Endodermal cell (in vitro differentiated cells): ENCODE data around the gene ERCC6. TPM values are rescaled to one million over a fixed set of nuclear protein-coding genes. Genes with fewer than 3 reads are reported as not detected.

Source experiments
- DNase-seq: peaks from one replicate; pipeline ENCODE4 v3.0.0-alpha.2; 2017
- H3K27ac ChIP-seq: 2 replicates; pipeline ENCODE4 v1.5.1; 2013; ENCODE audit warnings: mild to moderate bottlenecking, low read depth, low read length, moderate library complexity
- H3K27me3 ChIP-seq: 2 replicates; pipeline ENCODE4 v1.6.1; 2013; ENCODE audit warnings: mild to moderate bottlenecking, low read length, moderate library complexity; ENCODE audit not compliant: insufficient read depth, control insufficient read depth, poor library complexity, severe bottlenecking
- H3K36me3 ChIP-seq: 2 replicates; pipeline ENCODE4 v1.7.0; 2013; ENCODE audit warnings: mild to moderate bottlenecking, low read length, moderate library complexity; ENCODE audit not compliant: control insufficient read depth, insufficient read depth
- H3K4me1 ChIP-seq: one replicate; pipeline ENCODE4 v1.7.0; 2013; ENCODE audit warnings: low read length; ENCODE audit not compliant: control insufficient read depth, insufficient read depth
- H3K4me3 ChIP-seq: 2 replicates; pipeline ENCODE4 v1.5.1; 2013; ENCODE audit warnings: mild to moderate bottlenecking, low read length, moderate library complexity
- H3K9ac ChIP-seq: 2 replicates; pipeline ENCODE4 v1.6.1; 2013; ENCODE audit warnings: mild to moderate bottlenecking, low read length, moderate library complexity; ENCODE audit not compliant: poor library complexity, severe bottlenecking; ENCODE audit errors: extremely low read depth
- H3K9me3 ChIP-seq: 2 replicates; pipeline ENCODE4 v1.6.1; 2013; ENCODE audit warnings: mild to moderate bottlenecking, low read length, moderate library complexity; ENCODE audit not compliant: control insufficient read depth
- H3K27ac Mint-ChIP-seq: 2 replicates; pipeline ENCODE4 v1.8.0; 2020; ENCODE audit warnings: mixed read lengths
- H3K27me3 Mint-ChIP-seq: 2 replicates; pipeline ENCODE4 v1.8.0; 2021; ENCODE audit warnings: mild to moderate bottlenecking, mixed read lengths; ENCODE audit not compliant: insufficient read depth
- H3K36me3 Mint-ChIP-seq: 2 replicates; pipeline ENCODE4 v1.8.0; 2020; ENCODE audit warnings: low read depth, mixed read lengths
- H3K4me1 Mint-ChIP-seq: 2 replicates; pipeline ENCODE4 v1.8.0; 2020; ENCODE audit warnings: mixed read lengths
- H3K4me3 Mint-ChIP-seq: 2 replicates; pipeline ENCODE4 v1.8.0; 2020; ENCODE audit warnings: mild to moderate bottlenecking, moderate library complexity, mixed read lengths
- H3K9me3 Mint-ChIP-seq: 2 replicates; pipeline ENCODE4 v1.8.0; 2020; ENCODE audit warnings: mild to moderate bottlenecking, mixed read lengths
- CTCF ChIP-seq: fragments of 200-600 bp; sonication (generic); conservative IDR thresholded peaks from 2 replicates; pipeline ENCODE4 v1.5.0; 2021; ENCODE audit warnings: antibody characterized with exemption, mild to moderate bottlenecking
- WGBS, 2 experiments: methylation state at CpG; one replicate each; pipeline versions ENCODE4 v1.1.5 to v1.1.7; 2013; ENCODE audit warnings: missing lambda C conversion rate in 2 of 2, mixed read lengths in 1 of 2; ENCODE audit not compliant: insufficient coverage in 1 of 2, insufficient read length in 1 of 2; 5-methylcytosine and 5-hydroxymethylcytosine counted together
- total RNA-seq, 2 donors: library from RNA; stranded (reverse); fragmentation: NEBNext Ultra II Directional in 1 of 2; extraction: Animal tissue kit (Norgen Biotek cat#: 25700) in 1 of 2; gene quantifications; 2 replicates in 1 of 2; 3 replicates in 1 of 2; pipeline ENCODE4 v1.2.1, GENCODE V29; 2021

Gene ERCC6
- total RNA-seq, 2 donors from 2014 or later, result 18.8 to 19.5 TPM

GRCh38 chr10:49527850-49528249 is 11.1 kb downstream of the ERCC6 start:
- no peak for TF ChIP-seq CTCF
- Mint-ChIP-seq H3K36me3 (peaks cover 67% of the 10 kb centered on the region), H3K27me3 (no peaks in the 10 kb centered on the region), H3K4me1 (no peaks in the 10 kb centered on the region), H3K27ac (no peak overlapping the region), H3K4me3 (no peak overlapping the region), H3K9me3 (no peaks in the 10 kb centered on the region)
- H3K27me3 ChIP-seq, result no peaks in the 10 kb centered on the region
- H3K9ac ChIP-seq, result no peak overlapping the region
- no peaks in the 10 kb centered on the region for H3K9me3 ChIP-seq
- no peak overlapping the region for H3K4me3 ChIP-seq
- H3K4me1 ChIP-seq, result no peaks in the 10 kb centered on the region
- DNase-seq, result no peak
- peaks cover 66% of the 10 kb centered on the region for H3K36me3 ChIP-seq
- no peak overlapping the region for H3K27ac ChIP-seq
- 91 to 100% methylated on average over 2 to 4 of the region's 4 CpGs for WGBS, 2 experiments

- TF ChIP-seq CTCF, result no peak
- no peak overlapping the region for H3K4me3 Mint-ChIP-seq
Observed at GRCh38 chr10:49527061-49527460, 11.9 kb downstream of the ERCC6 start.

GRCh38 chr10:49526619-49527018 is 12.3 kb downstream of the ERCC6 start:
- Mint-ChIP-seq H3K36me3 (peaks cover 58% of the 10 kb centered on the region), H3K4me1 (no peaks in the 10 kb centered on the region), H3K27ac (no peak overlapping the region), H3K4me3 (no peak overlapping the region), H3K9me3 (no peaks in the 10 kb centered on the region), H3K27me3 (no peaks in the 10 kb centered on the region)
- Histone ChIP-seq H3K4me3 (no peak overlapping the region), H3K4me1 (no peaks in the 10 kb centered on the region), H3K9ac (no peak overlapping the region), H3K27me3 (no peaks in the 10 kb centered on the region), H3K36me3 (peaks cover 59% of the 10 kb centered on the region), H3K27ac (no peak overlapping the region), H3K9me3 (no peaks in the 10 kb centered on the region)
- 92 to 100% methylated on average over 1 to 2 of the region's 2 CpGs for WGBS, 2 experiments
- DNase-seq, result no peak
- TF ChIP-seq CTCF, result no peak

More at GRCh38 chr10:49527061-49527460, 11.9 kb downstream of the ERCC6 start:
- Histone ChIP-seq H3K9ac (no peak overlapping the region), H3K9me3 (no peaks in the 10 kb centered on the region), H3K4me3 (no peak overlapping the region), H3K4me1 (no peaks in the 10 kb centered on the region), H3K27me3 (no peaks in the 10 kb centered on the region), H3K27ac (no peak overlapping the region), H3K36me3 (peaks cover 59% of the 10 kb centered on the region)
- H3K4me1 Mint-ChIP-seq, result no peaks in the 10 kb centered on the region
- no peak overlapping the region for H3K27ac Mint-ChIP-seq
- no peaks in the 10 kb centered on the region for H3K27me3 Mint-ChIP-seq
- 83 to 100% methylated on average over 1 to 2 of the region's 2 CpGs for WGBS, 2 experiments
- no peaks in the 10 kb centered on the region for H3K9me3 Mint-ChIP-seq
- H3K36me3 Mint-ChIP-seq, result peaks cover 62% of the 10 kb centered on the region
- no peak for DNase-seq
